ENCODE data around the gene LMAN2.

DNA sequence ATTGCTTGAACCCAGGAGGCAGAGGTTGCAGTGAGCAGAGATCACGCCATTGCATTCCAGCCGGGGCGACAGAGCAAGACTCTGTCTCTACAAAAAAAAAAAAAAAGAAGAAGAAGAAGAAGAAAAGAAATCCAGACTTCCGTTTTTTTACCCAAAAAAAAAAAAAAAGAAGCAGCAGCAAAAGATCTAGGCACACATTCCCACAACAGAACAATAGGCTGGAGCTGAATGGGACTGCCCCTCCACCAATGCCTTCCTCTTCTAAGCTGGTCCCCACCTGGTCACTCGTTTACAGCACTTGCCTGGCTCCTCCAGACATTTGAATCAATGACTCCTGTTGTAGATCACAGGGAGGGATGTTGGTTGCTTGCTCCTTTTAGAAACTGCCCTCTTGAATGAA is 1.6 kb upstream of the LMAN2 start:
- no peak for TF ChIP-seq POLR2AphosphoS5 (IDR thresholded peaks at IDR 0.05; ENCODE audit: low read depth, low read length)
- TF ChIP-seq POLR2A (IDR thresholded peaks at IDR 0.05; ENCODE audit: low read depth, low read length), result no peak
- no peak for TF ChIP-seq TAF1 (IDR thresholded peaks at IDR 0.05; ENCODE audit: low read depth, low read length)
- no peak for TF ChIP-seq SPI1 (IDR thresholded peaks at IDR 0.05; ENCODE audit: low read depth, low read length)
- TF ChIP-seq PAX5 (IDR thresholded peaks at IDR 0.05; ENCODE audit: insufficient read depth, low read length, severe bottlenecking), result no peak
